Measurements from ENCODE around the gene CHAD. TPM values are rescaled to one million over a fixed set of nuclear protein-coding genes. Genes with fewer than 3 reads are reported as not detected.

Gene CHAD
- total RNA-seq, 1 experiment from 2014 or later: 0.57 TPM

DNA sequence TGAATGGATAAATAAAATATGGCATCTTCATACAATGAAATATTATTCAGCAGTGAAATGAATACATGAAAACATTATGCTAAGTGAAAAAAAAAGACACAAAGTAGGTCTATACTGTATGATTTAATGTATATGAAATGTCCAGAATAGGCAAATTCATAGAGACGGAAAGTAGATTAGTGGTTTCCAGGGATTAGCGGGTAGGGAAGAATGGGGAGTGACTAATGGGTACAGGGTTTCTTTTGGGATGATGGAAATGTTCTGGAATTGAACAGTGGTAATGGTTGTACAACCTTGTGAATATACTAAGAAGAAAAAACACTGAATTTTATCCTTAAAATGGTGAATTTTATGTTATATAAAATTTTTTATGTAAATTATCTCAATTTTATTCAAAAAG, 31.0 kb upstream of the CHAD start:
- Histone ChIP-seq H3K23ac (ENCODE audit: insufficient read length, low read depth, low read length) (no peak overlapping the region), H4K20me1 (ENCODE audit: control insufficient read depth, insufficient read depth, insufficient read length) (no peaks in the 10 kb centered on the region), H3T11ph (ENCODE audit: low read length) (no peak overlapping the region), H3K9ac (ENCODE audit: extremely low read depth, insufficient read length, low read length) (no peak overlapping the region), H2AFZ (ENCODE audit: low read length) (no peak overlapping the region), H3K4me1 (ENCODE audit: insufficient read depth, low read length) (peaks cover 3% of the 10 kb centered on the region; the same call in 1 of the 2 replicates), H2AK5ac (ENCODE audit: insufficient read length, low read length) (no peak overlapping the region), H4K8ac (replicated peaks; ENCODE audit: insufficient read length, low read depth, low read length) (no peak overlapping the region), H3K56ac (ENCODE audit: insufficient read length, low read depth, low read length) (no peak overlapping the region), H3K18ac (ENCODE audit: insufficient read length, low read depth, low read length) (no peak overlapping the region), H2BK5ac (ENCODE audit: insufficient read length, low read length) (no peak overlapping the region), H2BK15ac (ENCODE audit: low read depth, low read length) (no peak overlapping the region), H3K27me3 (ENCODE audit: insufficient read depth, low read length) (no peaks in the 10 kb centered on the region; the same call in 1 of the 2 replicates), H4K91ac (ENCODE audit: insufficient read length, low read depth, low read length) (no peak overlapping the region), H3K9me3 (ENCODE audit: control insufficient read depth, low read depth, low read length) (no peaks in the 10 kb centered on the region), H2BK120ac (ENCODE audit: low read depth, low read length, poor library complexity, severe bottlenecking) (no peak overlapping the region), H3K14ac (ENCODE audit: insufficient read depth, low read length) (no peak overlapping the region), H3K23me2 (ENCODE audit: insufficient read length, low read depth, low read length, poor library complexity, severe bottlenecking) (no peaks in the 10 kb centered on the region), H4K5ac (ENCODE audit: insufficient read length, low read depth, low read length) (no peak overlapping the region), H2BK12ac (ENCODE audit: insufficient read length, low read depth, low read length) (no peak overlapping the region), H3K4me2 (ENCODE audit: insufficient read depth, insufficient read length, low read length) (no peak overlapping the region), H3K79me1 (ENCODE audit: insufficient read depth, low read depth, low read length, poor library complexity, severe bottlenecking) (no peaks in the 10 kb centered on the region), H3K79me2 (ENCODE audit: insufficient read depth, low read length) (no peaks in the 10 kb centered on the region), H3K4ac (ENCODE audit: low read depth, low read length) (no peak overlapping the region), H2BK20ac (ENCODE audit: low read depth, low read length, poor library complexity, severe bottlenecking) (no peak overlapping the region), H3K27ac (ENCODE audit: insufficient read length, low read depth, low read length) (no peak overlapping the region)
- Mint-ChIP-seq H3K36me3 (ENCODE audit: insufficient read depth in 1 of 3, low read depth in 3 of 3) (no peaks in the 10 kb centered on the region), H3K9me3 (no peaks in the 10 kb centered on the region), H3K27me3 (ENCODE audit: low read depth) (peaks cover 4% of the 10 kb centered on the region; the same call in 1 of the 2 replicates), H3K4me3 (no peak overlapping the region), H3K27ac (no peak overlapping the region), H3K4me1 (peaks cover 8% of the 10 kb centered on the region in 2 experiments)
- no CpG with 5 or more reads among the region's 2 CpGs for WGBS (ENCODE audit: extremely low coverage, insufficient read length, low lambda C conversion rate)
- no peak for DNase-seq
- TF ChIP-seq, protein P1, sequence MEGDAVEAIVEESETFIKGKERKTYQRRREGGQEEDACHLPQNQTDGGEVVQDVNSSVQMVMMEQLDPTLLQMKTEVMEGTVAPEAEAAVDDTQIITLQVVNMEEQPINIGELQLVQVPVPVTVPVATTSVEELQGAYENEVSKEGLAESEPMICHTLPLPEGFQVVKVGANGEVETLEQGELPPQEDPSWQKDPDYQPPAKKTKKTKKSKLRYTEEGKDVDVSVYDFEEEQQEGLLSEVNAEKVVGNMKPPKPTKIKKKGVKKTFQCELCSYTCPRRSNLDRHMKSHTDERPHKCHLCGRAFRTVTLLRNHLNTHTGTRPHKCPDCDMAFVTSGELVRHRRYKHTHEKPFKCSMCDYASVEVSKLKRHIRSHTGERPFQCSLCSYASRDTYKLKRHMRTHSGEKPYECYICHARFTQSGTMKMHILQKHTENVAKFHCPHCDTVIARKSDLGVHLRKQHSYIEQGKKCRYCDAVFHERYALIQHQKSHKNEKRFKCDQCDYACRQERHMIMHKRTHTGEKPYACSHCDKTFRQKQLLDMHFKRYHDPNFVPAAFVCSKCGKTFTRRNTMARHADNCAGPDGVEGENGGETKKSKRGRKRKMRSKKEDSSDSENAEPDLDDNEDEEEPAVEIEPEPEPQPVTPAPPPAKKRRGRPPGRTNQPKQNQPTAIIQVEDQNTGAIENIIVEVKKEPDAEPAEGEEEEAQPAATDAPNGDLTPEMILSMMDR (conservative IDR thresholded peaks at IDR 0.05): no peak

Data from H9 (cell line).